H1 (cell line): Measurements from ENCODE around the gene UPK3BL2. TPM values are rescaled to one million over a fixed set of nuclear protein-coding genes. Genes with fewer than 3 reads are reported as not detected.
A peak's percentile ranks its signal among the peaks of the same experiment; 100 is the strongest.
"Not testable (repeated sequence)": the region's sequence is repeated elsewhere in the genome, so short reads cannot be mapped to it uniquely, and the experiment has no call there.

Experiments used
- CTCF ChIA-PET: fragments of 300-600 bp; sonication (Branson Sonifier 250); formaldehyde crosslinking; loops from one replicate; lab custom pipeline; 2021; ENCODE audit not compliant: partially characterized antibody; lab: Charles Lee
- POLR2A ChIA-PET: fragments of 300-600 bp; sonication (Branson Sonifier 250); formaldehyde crosslinking; loops from one replicate; lab custom pipeline; 2021; ENCODE audit warnings: inconsistent platforms; ENCODE audit not compliant: partially characterized antibody; lab: Charles Lee
- DNase-seq, 2 experiments: peaks; one replicate each; pipeline versions ENCODE4 v3.0.0 to v3.0.0-alpha.2; 2010 to 2022; ENCODE audit warnings: low spot score in 2 of 2, low read depth in 1 of 2, mixed read lengths in 1 of 2
- FAIRE-seq: peaks from 2 replicates; lab custom pipeline; 2011; peaks lifted over from hg19 to GRCh38; lab: Jason Lieb, UNC
- H2AFZ ChIP-seq: 2 replicates; pipeline ENCODE4 v1.8.1; 2012; ENCODE audit warnings: low read length, inconsistent platforms
- H2AK5ac ChIP-seq: 2 replicates; pipeline ENCODE4 v1.6.1; 2013; ENCODE audit warnings: low read depth, low read length
- H2BK120ac ChIP-seq: replicated peaks from 2 replicates; pipeline ENCODE3; 2013; ENCODE audit warnings: low read depth, low read length, inconsistent platforms
- H2BK12ac ChIP-seq: 2 replicates; pipeline ENCODE4 v1.6.1; 2013; ENCODE audit warnings: low read depth, low read length
- H2BK15ac ChIP-seq: 2 replicates; pipeline ENCODE4 v1.6.1; 2013; ENCODE audit warnings: low read length
- H2BK20ac ChIP-seq: 2 replicates; pipeline ENCODE4 v1.6.1; 2013; ENCODE audit warnings: low read length
- H2BK5ac ChIP-seq: 2 replicates; pipeline ENCODE4 v1.6.1; 2013; ENCODE audit warnings: low read depth, low read length
- H3K14ac ChIP-seq: 2 replicates; pipeline ENCODE4 v1.6.1; 2013; ENCODE audit warnings: inconsistent platforms; ENCODE audit not compliant: insufficient read length
- H3K18ac ChIP-seq: 2 replicates; pipeline ENCODE4 v1.6.1; 2013; ENCODE audit warnings: low read length; ENCODE audit errors: extremely low read depth
- H3K23ac ChIP-seq: 2 replicates; pipeline ENCODE4 v1.6.1; 2013; ENCODE audit warnings: inconsistent platforms; ENCODE audit not compliant: insufficient read length
- H3K23me2 ChIP-seq: 2 replicates; pipeline ENCODE4 v1.6.1; 2013; ENCODE audit warnings: low read depth, low read length
- H3K27ac ChIP-seq: 2 replicates; pipeline ENCODE4 v1.6.1; 2011; ENCODE audit warnings: low read depth, low read length, inconsistent platforms
- H3K27me3 ChIP-seq, 4 experiments: replicated peaks in 1 of 4; 1 replicate in 1 of 4; 2 replicates in 3 of 4; pipeline versions ENCODE4 v1.6.1 to v1.8.1; 2011 to 2013; ENCODE audit warnings: low read length in 3 of 4, mild to moderate bottlenecking in 3 of 4, inconsistent platforms in 2 of 4, mixed read lengths in 2 of 4, moderate library complexity in 1 of 4; ENCODE audit not compliant: control insufficient read depth in 3 of 4, insufficient read depth in 3 of 4; ENCODE audit errors: extremely low read depth in 1 of 4
- H3K36me3 ChIP-seq, 4 experiments: 2 replicates each; pipeline versions ENCODE4 v1.6.1 to v1.8.1; 2011 to 2013; ENCODE audit warnings: mild to moderate bottlenecking in 4 of 4, low read length in 3 of 4, moderate library complexity in 2 of 4, control low read depth in 1 of 4, inconsistent platforms in 1 of 4; ENCODE audit not compliant: insufficient read depth in 4 of 4, control insufficient read depth in 2 of 4
- H3K4ac ChIP-seq: replicated peaks from 2 replicates; pipeline ENCODE3; 2013; ENCODE audit warnings: low read length, low read depth, mixed read lengths, inconsistent platforms; ENCODE audit not compliant: insufficient read length
- H3K4me1 ChIP-seq, 4 experiments: replicated peaks in 1 of 4; 1 replicate in 1 of 4; 2 replicates in 3 of 4; pipeline versions ENCODE4 v1.6.1 to v1.8.1; 2011 to 2013; ENCODE audit warnings: low read length in 3 of 4, inconsistent platforms in 2 of 4, mixed read lengths in 1 of 4; ENCODE audit not compliant: insufficient read depth in 4 of 4, control insufficient read depth in 3 of 4
- H3K4me2 ChIP-seq, 2 experiments: 2 replicates each; pipeline versions ENCODE4 v1.6.1 to v1.8.1; 2011 to 2013; ENCODE audit warnings: low read depth in 2 of 2, low read length in 2 of 2, control low read depth in 1 of 2, inconsistent platforms in 1 of 2, mild to moderate bottlenecking in 1 of 2; ENCODE audit not compliant: insufficient read depth in 1 of 2
- H3K4me3 ChIP-seq, 4 experiments: fragments of 200-600, 300-600 bp in 1 of 4; sonication (generic), shearing (Covaris generic), sonication (Bioruptor Twin) in 1 of 4; 2 replicates each; pipeline versions ENCODE4 v1.5.1 to v1.8.1; 2011 to 2016; ENCODE audit warnings: low read length in 4 of 4, low read depth in 3 of 4, control low read depth in 2 of 4, inconsistent platforms in 2 of 4, mild to moderate bottlenecking in 2 of 4, mixed read lengths in 1 of 4, moderate library complexity in 1 of 4; ENCODE audit not compliant: insufficient read depth in 2 of 4; ENCODE audit errors: extremely low read depth in 1 of 4
- H3K56ac ChIP-seq: replicated peaks from 2 replicates; pipeline ENCODE3; 2013; ENCODE audit warnings: low read depth, mild to moderate bottlenecking, mixed read lengths, low read length, inconsistent platforms; ENCODE audit not compliant: insufficient read length
- H3K79me1 ChIP-seq: 2 replicates; pipeline ENCODE4 v1.6.1; 2013; ENCODE audit warnings: low read depth, low read length, control low read depth
- H3K79me2 ChIP-seq, 2 experiments: 2 replicates each; pipeline versions ENCODE4 v1.6.1 to v1.8.1; 2012 to 2013; ENCODE audit warnings: low read length in 2 of 2, mild to moderate bottlenecking in 2 of 2, inconsistent platforms in 1 of 2; ENCODE audit not compliant: insufficient read depth in 2 of 2, control insufficient read depth in 1 of 2
- H3K9ac ChIP-seq, 4 experiments: replicated peaks in 1 of 4; 1 replicate in 1 of 4; 2 replicates in 3 of 4; pipeline versions ENCODE4 v1.6.1 to v1.8.1; 2011 to 2013; ENCODE audit warnings: low read depth in 3 of 4, low read length in 3 of 4, control low read depth in 2 of 4, mild to moderate bottlenecking in 2 of 4, moderate library complexity in 2 of 4, inconsistent platforms in 1 of 4; ENCODE audit errors: extremely low read depth in 1 of 4
- H3K9me3 ChIP-seq, 2 experiments: 2 replicates each; pipeline versions ENCODE4 v1.6.1 to v1.8.1; 2012 to 2013; ENCODE audit warnings: mild to moderate bottlenecking in 2 of 2, moderate library complexity in 2 of 2, control low read depth in 1 of 2, inconsistent platforms in 1 of 2, low read depth in 1 of 2, low read length in 1 of 2, mixed read lengths in 1 of 2; ENCODE audit not compliant: insufficient read depth in 2 of 2
- H4K20me1 ChIP-seq, 2 experiments: replicated peaks in 1 of 2; 2 replicates each; pipeline versions ENCODE3 to v1.8.1; 2011 to 2013; ENCODE audit warnings: inconsistent platforms in 2 of 2, low read length in 2 of 2, mild to moderate bottlenecking in 1 of 2; ENCODE audit not compliant: insufficient read depth in 2 of 2, control insufficient read depth in 1 of 2
- H4K5ac ChIP-seq: 2 replicates; pipeline ENCODE4 v1.6.1; 2013; ENCODE audit warnings: low read length, low read depth, mixed read lengths, inconsistent platforms; ENCODE audit not compliant: insufficient read length
- H4K8ac ChIP-seq: 2 replicates; pipeline ENCODE4 v1.8.0; 2013; ENCODE audit warnings: mild to moderate bottlenecking, moderate library complexity, low read length, inconsistent platforms; ENCODE audit not compliant: insufficient read depth; ENCODE audit errors: extremely low read depth
- H4K91ac ChIP-seq: replicated peaks from 2 replicates; pipeline ENCODE3; 2013; ENCODE audit warnings: low read length, mixed read lengths, inconsistent platforms; ENCODE audit not compliant: insufficient read length
- EGR1 ChIP-seq: IDR thresholded peaks from 2 replicates; pipeline ENCODE4 v1.6.1; 2011; ENCODE audit warnings: low read depth, low read length, borderline replicate concordance
- WGBS, 2 experiments: shearing (Covaris generic) in 1 of 2; methylation state at CpG; one replicate each; pipeline versions ENCODE4 v1.1.6 to v1.1.7; 2013 to 2015; ENCODE audit warnings: low lambda C conversion rate in 2 of 2, mixed read lengths in 2 of 2, inconsistent platforms in 1 of 2, low coverage in 1 of 2, missing lambda C conversion rate in 1 of 2; ENCODE audit not compliant: insufficient replicate concordance in 2 of 2, insufficient coverage in 1 of 2, insufficient read length in 1 of 2; ENCODE audit errors: extremely low coverage in 1 of 2, missing lambda C conversion rate in 1 of 2; 5-methylcytosine and 5-hydroxymethylcytosine counted together
- polyA plus RNA-seq, 7 experiments: library from polyadenylated mRNA; depleted of rRNA in 3 of 7; stranded (reverse) in 5 of 7; unstranded in 2 of 7; fragments of >200 nt in 5 of 7; fragments of 200-250 nt in 2 of 7; gene quantifications; 1 replicate in 5 of 7; 2 replicates in 1 of 7; 4 replicates in 1 of 7; pipeline versions ENCODE4 v1.2.1 to v1.2.3, GENCODE V29; 2011 to 2013; ENCODE audit warnings: missing spikeins in 2 of 7, mixed read lengths in 2 of 7
- total RNA-seq: library from RNA; stranded (reverse); fragmentation: NEBNext Ultra II Directional; extraction: Animal tissue kit (Norgen Biotek cat#: 25700); gene quantifications from 2 replicates; pipeline ENCODE4 v1.2.1, GENCODE V29; 2021

Gene UPK3BL2
- total and polyA plus RNA-seq, 2 of the 8 experiments (the other 6 are each of a cell fraction or from before 2014, with no cell fraction given), result 12.4 to 22.6 TPM

DNA sequence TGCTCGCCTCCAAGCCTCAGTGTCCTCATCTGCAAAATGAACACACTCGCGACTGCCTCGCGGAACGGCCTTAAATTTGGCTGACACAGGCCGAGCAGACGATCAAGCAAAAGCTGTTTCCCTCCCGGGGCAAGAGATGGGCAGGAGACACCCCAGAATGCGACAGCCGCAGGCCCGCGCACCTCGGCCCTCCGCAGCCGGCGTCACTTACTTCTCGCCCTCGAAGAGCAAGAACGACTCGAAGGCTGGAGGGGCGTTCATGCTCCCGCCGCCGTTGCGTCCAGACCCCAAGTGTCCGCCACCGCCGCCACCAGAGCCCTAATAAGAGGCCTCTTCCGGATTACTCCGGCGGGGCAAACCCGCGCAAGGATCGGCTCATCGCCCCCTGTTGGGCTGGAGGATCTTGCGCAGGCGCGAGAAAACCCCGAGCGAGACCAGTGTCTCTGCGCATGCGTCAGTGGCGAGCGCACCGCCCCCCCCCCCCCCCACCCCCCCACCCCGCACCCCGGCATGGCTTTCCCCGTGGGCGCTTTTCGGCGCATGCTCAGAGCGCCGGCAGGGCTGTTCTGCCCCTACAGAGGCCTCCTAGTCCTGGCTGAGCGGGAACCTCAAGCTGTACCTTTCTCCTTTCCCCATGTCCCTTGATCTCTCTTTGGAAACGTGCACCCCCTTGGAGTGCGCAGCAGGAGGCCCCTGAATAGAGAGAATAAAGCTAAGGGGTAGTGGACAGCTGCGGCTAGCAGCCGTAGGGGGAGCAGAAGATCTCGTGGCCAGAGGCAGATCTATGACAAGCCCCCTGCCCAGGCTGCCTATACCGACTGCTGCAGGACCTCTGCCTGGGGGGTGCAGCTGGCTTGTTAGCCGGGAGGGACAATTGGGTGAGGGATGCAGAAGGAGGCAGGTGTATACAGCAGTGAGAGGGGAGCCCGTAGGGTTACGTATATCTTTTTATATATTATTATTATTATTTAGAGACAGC, 29.1 kb upstream of the UPK3BL2 start, which contains the start of gene POLR2J3 (continued):
- TF ChIP-seq EGR1, result 0 out of 2 replicates have a peak, but pooled peaks have one; percentile 37

DNA sequence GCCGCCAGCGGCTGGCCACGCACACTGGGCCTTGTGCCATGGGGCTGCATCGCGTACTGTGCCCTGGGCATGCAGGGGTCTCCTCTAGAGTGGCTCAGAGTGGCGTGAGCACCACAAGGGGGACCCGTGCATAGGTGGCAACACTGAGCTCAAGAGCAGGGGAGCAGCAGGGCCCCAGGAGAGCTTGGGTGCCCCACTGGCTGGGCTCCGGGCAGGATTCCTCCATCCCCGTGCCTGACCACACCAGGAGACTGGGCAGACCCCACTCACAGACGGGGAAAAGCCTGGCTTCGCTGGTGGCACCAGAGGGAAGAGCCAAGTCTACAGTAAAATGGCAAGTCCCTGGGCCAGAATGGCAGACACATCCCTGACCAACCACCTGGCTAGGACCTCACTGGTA, 25.1 kb upstream of the UPK3BL2 start:
- CTCF ChIA-PET, H2BK5ac ChIP-seq, H3K27me3 ChIP-seq, H3K23me2 ChIP-seq, H4K5ac ChIP-seq, H3K36me3 ChIP-seq, H3K18ac ChIP-seq, H2BK120ac ChIP-seq, H3K14ac ChIP-seq, H3K9me3 ChIP-seq, H3K79me2 ChIP-seq, DNase-seq, H2AK5ac ChIP-seq, POLR2A ChIA-PET, H3K27ac ChIP-seq, FAIRE-seq, H3K4ac ChIP-seq, H2BK12ac ChIP-seq, H2BK15ac ChIP-seq, H3K79me1 ChIP-seq, H3K23ac ChIP-seq, H3K9ac ChIP-seq, H4K20me1 ChIP-seq, H3K4me2 ChIP-seq, H3K56ac ChIP-seq, H4K91ac ChIP-seq, H3K4me1 ChIP-seq, H3K4me3 ChIP-seq, H2AFZ ChIP-seq, H2BK20ac ChIP-seq, H4K8ac ChIP-seq: not testable (repeated sequence)
- WGBS, 2 experiments, result 88% methylated on average over 4 of the region's 11 CpGs; no CpG with 5 or more reads in 1 of the 2 experiments
